Vagina (tissue), 2 donors: Measurements from ENCODE around the gene P2RY6.

Experiments
- CTCF ChIP-seq, 3 experiments: fragments of 450-650 bp in 2 of 3; fragments of 200-600 bp in 1 of 3; sonication (generic) in 1 of 3; IDR thresholded peaks; one replicate each; pipeline ENCODE4 v1.5.1; 2017 to 2019; ENCODE audit warnings: antibody characterized with exemption in 3 of 3, mild to moderate bottlenecking in 2 of 3, moderate library complexity in 2 of 3
- POLR2A ChIP-seq, 2 donors: fragments of 450-650 bp; IDR thresholded peaks; one replicate each; pipeline ENCODE4 v1.6.1; 2017; ENCODE audit warnings: antibody characterized with exemption in 2 of 2, mild to moderate bottlenecking in 2 of 2, moderate library complexity in 2 of 2
- POLR2AphosphoS5 ChIP-seq, 2 donors: sonication (generic); formaldehyde crosslinking; IDR thresholded peaks; one replicate each; pipeline ENCODE4 v1.9.0; 2017; ENCODE audit warnings: antibody characterized with exemption in 2 of 2, mild to moderate bottlenecking in 2 of 2, low read depth in 1 of 2; ENCODE audit not compliant: insufficient read depth in 1 of 2

GRCh38 chr11:73275381-73275750 is 3.2 kb downstream of the P2RY6 start:
- TF ChIP-seq CTCF (IDR thresholded peaks at IDR 0.05) (no peak), POLR2AphosphoS5 (IDR thresholded peaks at IDR 0.05; ENCODE audit: insufficient read depth in 1 of 2, low read depth in 1 of 2) (no peak), POLR2A (IDR thresholded peaks at IDR 0.05) (no peak)
